ENCODE data around the gene EMSY. TPM values are rescaled to one million over a fixed set of nuclear protein-coding genes. Genes with fewer than 3 reads are reported as not detected.

EMSY gene
- total and polyA plus RNA-seq, 9 of the 15 experiments (the other 6 are each of a cell fraction or from before 2014, with no cell fraction given) = 12.7 to 25.4 (median 17.9) TPM

- intact Hi-C loops (cut with micrococcal nuclease) (no loop called here), in situ Hi-C loops (cut with MboI) (no loop called here)
- no peaks in the 10 kb centered on the region for H3K9me1 ChIP-seq (ENCODE audit: control insufficient read depth, insufficient read depth, low read length)
- no peaks in the 10 kb centered on the region for H3K4me1 ChIP-seq (replicated peaks in 1 of 2; ENCODE audit: control insufficient read depth in 2 of 2, insufficient read depth in 2 of 2, low read length in 2 of 2)
- TF ChIP-seq NR3C1 (CRISPR knock-in tag; IDR thresholded peaks at IDR 0.05) (no peak), ZNF780A (CRISPR knock-in tag; IDR thresholded peaks at IDR 0.05) (no peak), ZBED1 (IDR thresholded peaks at IDR 0.05) (no peak), KLF6 (CRISPR knock-in tag; IDR thresholded peaks at IDR 0.05; ENCODE audit: borderline replicate concordance) (no peak), RAD21 (CRISPR knock-in tag; conservative IDR thresholded peaks at IDR 0.05 in 1 of 2, IDR thresholded peaks at IDR 0.05 in 1 of 2) (no peak), ZFPM2 (CRISPR knock-in tag; IDR thresholded peaks at IDR 0.05) (no peak), ZNF778 (CRISPR knock-in tag; IDR thresholded peaks at IDR 0.05) (no peak), RNF2 (IDR thresholded peaks at IDR 0.05) (no peak), SMAD3 (CRISPR knock-in tag; conservative IDR thresholded peaks at IDR 0.05) (no peak), HMG20B (CRISPR knock-in tag; IDR thresholded peaks at IDR 0.05) (no peak), RFX7 (CRISPR knock-in tag; IDR thresholded peaks at IDR 0.05) (no peak), DMBX1 (CRISPR knock-in tag; IDR thresholded peaks at IDR 0.05; ENCODE audit: borderline replicate concordance) (no peak), MECOM (CRISPR knock-in tag; IDR thresholded peaks at IDR 0.05) (no peak), MLX (CRISPR knock-in tag; conservative IDR thresholded peaks at IDR 0.05) (no peak), TCF7L2 (IDR thresholded peaks at IDR 0.05; ENCODE audit: low read depth, low read length) (no peak), EZH2 (IDR thresholded peaks at IDR 0.05; ENCODE audit: borderline replicate concordance, low read depth, low read length) (no peak), ZZZ3 (IDR thresholded peaks at IDR 0.05) (no peak), ZNF184 (CRISPR knock-in tag; IDR thresholded peaks at IDR 0.05) (no peak), L3MBTL2 (IDR thresholded peaks at IDR 0.05) (no peak), CCAR2 (IDR thresholded peaks at IDR 0.05; ENCODE audit: low read depth, low read length) (no peak)
- H3K4me3 ChIP-seq = no peak overlapping the region
- H3K9ac ChIP-seq (ENCODE audit: insufficient read depth in 1 of 2, low read depth in 2 of 2, low read length in 2 of 2) = no peak overlapping the region
- DNase-seq (ENCODE audit: extremely low read depth in 1 of 4, low spot score in 3 of 4) = no peak
- no TSS peak for BruUV-seq (replicated peaks)
- no peak overlapping the region for H3K4me2 ChIP-seq (ENCODE audit: insufficient read depth, low read length)
- FAIRE-seq = no peak
- ATAC-seq = no peak
- no peaks in the 10 kb centered on the region for H4K20me1 ChIP-seq (replicated peaks; ENCODE audit: control insufficient read depth, insufficient read depth, low read length)
- no peak overlapping the region for H3K27ac ChIP-seq (ENCODE audit: extremely low read depth, low read depth, low read length)
- ChIA-PET CTCF (ENCODE audit: low intra/inter-chr PET ratio) (no interaction called here), POLR2A (no interaction called here)
- no peaks in the 10 kb centered on the region for H3K9me3 ChIP-seq (replicated peaks; ENCODE audit: control insufficient read depth, insufficient read depth, low read depth, low read length)
- H2AFZ ChIP-seq (ENCODE audit: low read depth, low read length) = no peak overlapping the region
- no peaks in the 10 kb centered on the region for H3K79me2 ChIP-seq (ENCODE audit: control insufficient read depth, insufficient read depth, low read length)
- peaks cover 61% of the 10 kb centered on the region for H3K36me3 ChIP-seq (ENCODE audit: control insufficient read depth, insufficient read depth, low read length)
- H3K27me3 ChIP-seq (ENCODE audit: control insufficient read depth in 2 of 2, insufficient read depth in 2 of 2, low read length in 2 of 2) = no peaks in the 10 kb centered on the region
Observed at GRCh38 chr11:76469141-76469540, 24.3 kb downstream of the EMSY start.

All from K562 (cell line).